GM18873 (cell line): ENCODE measurements around the gene GHRL.

Experiments
- ATAC-seq: cut with Tn5 transposase; IDR thresholded peaks from one replicate; pipeline ENCODE4 v1.9.1; 2021; ENCODE audit warnings: mild to moderate bottlenecking, moderate library complexity, moderate number of reproducible peaks; ENCODE audit not compliant: unreplicated experiment, low FRiP score

GHRL gene

GRCh38 chr3:10328460-10329071, 35.8 kb upstream of the GHRL start:
- ATAC-seq, result no peak

- no peak for ATAC-seq
Measured at GRCh38 chr3:10327592-10327991, 34.8 kb upstream of the GHRL start.

- ATAC-seq, result no peak
Measured at GRCh38 chr3:10322352-10322710, 29.6 kb upstream of the GHRL start.

- ATAC-seq, result no peak
Measured at GRCh38 chr3:10321630-10322351, 29.0 kb upstream of the GHRL start.

GRCh38 chr3:10320320-10320677, 27.6 kb upstream of the GHRL start:
- ATAC-seq, result no peak

- no peak for ATAC-seq
Measured at GRCh38 chr3:10319804-10320203, 27.1 kb upstream of the GHRL start.

- ATAC-seq, result no peak
Measured at GRCh38 chr3:10319251-10319650, 26.5 kb upstream of the GHRL start.

GRCh38 chr3:10317961-10318350, 25.2 kb upstream of the GHRL start:
- ATAC-seq, result no peak

- ATAC-seq, result no peak
Measured at GRCh38 chr3:10317311-10317960, 24.7 kb upstream of the GHRL start.

GRCh38 chr3:10315771-10316344, 23.1 kb upstream of the GHRL start:
- ATAC-seq, result no peak

GRCh38 chr3:10315101-10315500, 22.4 kb upstream of the GHRL start:
- no peak for ATAC-seq

GRCh38 chr3:10312861-10313260, 20.1 kb upstream of the GHRL start:
- ATAC-seq, result no peak

GRCh38 chr3:10312391-10312790, 19.6 kb upstream of the GHRL start:
- no peak for ATAC-seq

GRCh38 chr3:10311710-10312109, 19.0 kb upstream of the GHRL start:
- ATAC-seq, result no peak

GRCh38 chr3:10310578-10310977, 17.8 kb upstream of the GHRL start:
- no peak for ATAC-seq

- no peak for ATAC-seq
Measured at GRCh38 chr3:10309736-10310135, 17.0 kb upstream of the GHRL start.

- no peak for ATAC-seq
Measured at GRCh38 chr3:10308678-10309077, 15.9 kb upstream of the GHRL start.

- ATAC-seq, result no peak
Measured at GRCh38 chr3:10306156-10306555, 13.4 kb upstream of the GHRL start.

GRCh38 chr3:10305331-10305902, 12.7 kb upstream of the GHRL start:
- no peak for ATAC-seq

GRCh38 chr3:10304905-10305304, 12.2 kb upstream of the GHRL start:
- ATAC-seq, result no peak

GRCh38 chr3:10303785-10304184, 11.0 kb upstream of the GHRL start:
- ATAC-seq, result no peak
